HG03135 (cell line): ENCODE measurements around the gene GNAZ.

ENCODE experiments used
- ATAC-seq: cut with Tn5 transposase; IDR thresholded peaks from one replicate; pipeline ENCODE4 v1.9.1; 2021; ENCODE audit warnings: mild to moderate bottlenecking, moderate library complexity; ENCODE audit not compliant: unreplicated experiment

GNAZ gene

GRCh38 chr22:23151827-23152226 is 81.5 kb downstream of the GNAZ start:
- ATAC-seq = no peak

DNA sequence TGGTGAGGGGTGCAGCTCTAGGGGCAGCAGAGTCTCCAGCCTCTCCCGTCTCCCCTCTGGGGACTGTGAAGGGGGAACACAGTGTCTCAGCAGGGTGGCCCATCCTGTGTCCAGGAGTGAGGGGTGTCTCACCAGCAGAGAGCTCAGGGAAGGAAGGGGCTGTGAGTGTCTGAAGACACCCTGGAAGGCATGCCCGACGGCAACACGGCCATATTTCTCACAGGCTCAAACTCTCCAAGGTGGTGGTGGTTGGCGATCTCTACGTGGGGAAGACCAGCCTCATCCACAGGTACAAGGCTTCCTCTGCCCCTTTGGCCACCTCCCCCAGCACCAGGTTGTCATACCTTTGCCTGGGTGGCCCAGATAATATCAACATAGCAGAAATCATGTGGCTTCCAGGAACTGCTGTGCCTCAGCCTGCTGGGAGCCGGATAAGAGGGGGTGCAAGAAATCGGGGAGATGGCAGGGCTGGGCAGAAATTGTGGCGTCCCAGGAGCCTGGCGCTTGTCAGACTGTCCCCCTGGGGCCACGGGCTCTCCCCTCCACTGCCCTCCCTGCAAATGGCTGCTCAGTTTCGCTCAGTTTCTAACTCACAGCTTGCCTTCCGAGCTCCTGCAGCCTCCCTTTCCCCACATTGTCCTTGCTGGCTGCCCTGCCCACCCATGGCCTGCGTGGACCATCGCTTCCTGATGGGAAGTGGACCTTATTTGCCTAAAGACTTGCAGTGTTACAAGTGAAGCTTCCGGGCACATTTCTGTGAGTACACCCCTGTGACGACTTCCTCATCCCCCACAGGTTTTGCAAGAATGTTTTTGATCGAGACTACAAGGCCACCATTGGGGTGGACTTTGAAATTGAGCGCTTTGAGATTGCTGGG is 82.2 kb downstream of the GNAZ start:
- no peak for ATAC-seq

DNA sequence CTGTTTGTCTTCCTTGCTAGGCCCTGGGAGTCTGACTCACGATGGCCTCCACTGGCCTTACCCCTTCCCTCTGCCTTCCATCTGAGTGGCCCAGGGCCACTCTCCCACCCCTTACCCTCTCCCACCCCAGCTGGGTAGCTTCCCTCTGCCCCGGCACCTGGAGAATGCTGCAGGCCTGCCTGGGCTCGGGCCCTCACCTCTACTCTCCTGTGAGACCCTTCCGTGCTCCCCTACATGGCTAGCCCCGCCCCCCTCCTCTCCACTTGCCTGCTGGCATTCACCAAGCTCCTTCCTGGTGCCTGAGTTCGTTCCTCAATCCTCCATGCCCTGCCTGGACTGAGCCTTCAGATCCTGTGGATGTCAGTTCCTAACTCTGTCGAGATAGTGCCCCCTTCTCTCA is 83.7 kb downstream of the GNAZ start:
- no peak for ATAC-seq

- no peak for ATAC-seq
Measured at GRCh38 chr22:23154461-23154860, 84.1 kb downstream of the GNAZ start.

GRCh38 chr22:23155143-23155542 is 84.8 kb downstream of the GNAZ start:
- ATAC-seq = no peak

DNA sequence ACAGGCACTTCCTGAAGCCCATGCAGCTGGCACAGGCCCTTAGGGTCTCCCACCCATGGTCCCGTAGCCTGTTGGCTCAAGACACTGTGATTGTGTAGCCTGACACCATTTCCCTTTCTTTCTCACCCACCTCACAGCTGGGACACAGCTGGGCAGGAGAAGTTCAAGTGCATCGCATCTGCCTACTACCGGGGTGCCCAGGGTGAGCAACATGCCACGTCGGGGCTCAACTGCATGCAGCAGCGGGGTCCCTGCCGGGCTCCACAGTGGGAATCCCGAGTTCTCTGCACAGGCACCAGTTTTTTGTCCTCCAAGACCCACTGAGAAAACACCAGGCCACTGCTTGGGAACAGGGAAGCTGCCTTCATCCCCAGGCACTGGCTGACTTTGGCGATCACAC is 85.5 kb downstream of the GNAZ start:
- no peak for ATAC-seq

DNA sequence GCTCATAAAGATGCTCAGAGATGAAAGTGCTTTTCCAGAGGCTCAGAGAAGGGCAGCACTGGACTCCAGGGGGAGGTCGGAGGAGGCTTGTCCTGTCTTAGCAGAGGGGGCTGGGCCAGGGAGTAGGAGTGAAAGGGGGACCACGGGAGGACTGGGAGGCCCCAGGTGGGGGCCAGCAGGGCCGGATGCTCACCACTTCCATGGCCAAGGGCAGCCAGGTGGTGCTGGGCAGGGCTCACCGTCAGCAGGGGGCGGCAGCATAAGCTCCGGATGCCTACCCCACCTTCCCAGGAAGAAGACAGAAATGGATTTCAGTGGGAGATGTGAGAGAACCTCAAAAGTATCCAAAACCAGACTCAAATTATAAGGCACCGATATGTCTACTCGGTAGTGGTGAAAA is 86.0 kb downstream of the GNAZ start:
- ATAC-seq = no peak

DNA sequence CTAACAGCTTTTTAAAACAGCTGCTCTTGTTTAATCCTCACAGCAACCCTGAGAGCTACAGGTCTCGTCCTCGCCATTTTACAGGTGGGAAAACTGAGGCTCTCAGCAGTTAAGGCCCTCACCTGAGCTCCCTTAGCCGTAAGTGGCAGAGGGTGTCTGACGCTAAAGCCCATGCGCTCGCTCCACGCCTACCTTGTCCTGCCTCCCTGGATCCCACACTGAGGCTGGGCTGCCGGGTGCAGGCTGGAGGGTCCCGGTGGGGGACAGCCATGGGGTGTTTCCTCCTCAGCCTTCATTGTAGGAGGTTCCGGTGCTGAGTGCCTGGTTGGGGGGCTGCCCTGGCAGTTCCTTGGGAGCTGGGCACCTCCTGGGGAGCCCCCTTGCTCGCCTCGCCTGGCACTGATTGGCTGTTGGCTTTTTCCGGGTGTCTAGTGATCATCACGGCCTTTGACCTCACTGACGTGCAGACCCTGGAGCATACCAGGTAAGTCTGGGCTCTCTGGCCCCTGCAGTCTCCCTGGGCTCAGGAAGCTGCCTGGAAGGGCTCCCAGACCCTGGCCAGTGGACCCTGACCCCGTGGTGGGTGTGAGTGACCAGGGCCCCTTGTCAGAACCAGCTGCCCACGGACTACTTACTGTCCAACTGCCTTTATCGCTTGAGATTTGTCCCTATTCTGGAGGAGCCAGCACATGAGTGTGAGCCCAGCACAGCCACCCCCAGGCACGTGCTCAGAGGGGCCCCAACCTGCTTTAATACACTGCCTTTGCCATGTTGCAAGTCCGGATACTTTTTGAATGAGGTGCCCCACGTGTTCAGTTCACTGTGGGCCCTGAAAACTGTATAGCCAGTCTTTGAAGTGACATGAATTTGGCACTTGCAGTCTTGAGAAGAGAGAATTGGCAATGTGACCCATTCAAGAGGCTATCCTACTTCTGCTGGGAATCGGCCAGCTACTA is 87.5 kb downstream of the GNAZ start:
- ATAC-seq = no peak

- ATAC-seq = no peak
Measured at GRCh38 chr22:23158516-23159290, 88.4 kb downstream of the GNAZ start.

GRCh38 chr22:23159291-23159630 is 88.9 kb downstream of the GNAZ start:
- no peak for ATAC-seq

- no peak for ATAC-seq
Measured at GRCh38 chr22:23161029-23161428, 90.7 kb downstream of the GNAZ start.

DNA sequence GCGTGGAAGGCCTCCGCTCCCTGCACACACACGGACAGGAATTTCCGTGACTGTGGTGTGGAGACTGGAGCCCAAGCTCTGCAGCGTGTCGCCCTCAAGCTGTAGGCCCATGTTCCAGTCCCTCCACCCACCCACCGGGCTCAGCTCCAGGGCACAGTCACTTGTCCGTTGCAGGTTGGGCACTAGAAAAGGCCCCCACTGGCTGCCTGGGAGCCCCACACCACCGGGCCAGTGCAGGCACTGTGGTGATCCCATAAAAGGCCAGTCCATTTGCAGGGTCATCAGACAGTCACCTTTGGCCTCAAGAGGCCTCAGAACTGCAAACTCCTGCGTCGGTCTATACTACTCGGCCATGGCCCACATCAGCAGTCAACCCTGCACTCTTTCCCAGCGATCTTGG is 91.3 kb downstream of the GNAZ start:
- no peak for ATAC-seq

- no peak for ATAC-seq
Measured at GRCh38 chr22:23163665-23164064, 93.3 kb downstream of the GNAZ start.

DNA sequence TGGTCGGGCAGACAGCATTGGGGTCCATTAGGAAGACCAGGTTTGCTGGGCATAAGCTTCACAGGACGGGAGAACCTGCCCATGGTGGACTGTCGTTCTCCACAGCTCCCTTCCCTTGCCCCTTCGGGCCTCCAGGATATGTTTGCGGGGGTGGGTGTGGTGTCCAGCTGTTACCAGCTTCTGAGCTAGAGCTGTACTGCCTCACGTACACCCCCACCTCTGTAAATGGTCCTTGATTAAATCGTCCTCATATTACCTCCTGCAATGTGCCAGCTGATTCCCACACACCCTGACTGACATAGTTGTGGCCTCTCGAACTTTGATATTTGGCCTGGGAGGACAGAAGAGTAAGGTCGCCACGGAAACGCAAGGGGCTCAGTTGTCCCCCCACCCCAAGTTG is 93.8 kb downstream of the GNAZ start:
- ATAC-seq = no peak

DNA sequence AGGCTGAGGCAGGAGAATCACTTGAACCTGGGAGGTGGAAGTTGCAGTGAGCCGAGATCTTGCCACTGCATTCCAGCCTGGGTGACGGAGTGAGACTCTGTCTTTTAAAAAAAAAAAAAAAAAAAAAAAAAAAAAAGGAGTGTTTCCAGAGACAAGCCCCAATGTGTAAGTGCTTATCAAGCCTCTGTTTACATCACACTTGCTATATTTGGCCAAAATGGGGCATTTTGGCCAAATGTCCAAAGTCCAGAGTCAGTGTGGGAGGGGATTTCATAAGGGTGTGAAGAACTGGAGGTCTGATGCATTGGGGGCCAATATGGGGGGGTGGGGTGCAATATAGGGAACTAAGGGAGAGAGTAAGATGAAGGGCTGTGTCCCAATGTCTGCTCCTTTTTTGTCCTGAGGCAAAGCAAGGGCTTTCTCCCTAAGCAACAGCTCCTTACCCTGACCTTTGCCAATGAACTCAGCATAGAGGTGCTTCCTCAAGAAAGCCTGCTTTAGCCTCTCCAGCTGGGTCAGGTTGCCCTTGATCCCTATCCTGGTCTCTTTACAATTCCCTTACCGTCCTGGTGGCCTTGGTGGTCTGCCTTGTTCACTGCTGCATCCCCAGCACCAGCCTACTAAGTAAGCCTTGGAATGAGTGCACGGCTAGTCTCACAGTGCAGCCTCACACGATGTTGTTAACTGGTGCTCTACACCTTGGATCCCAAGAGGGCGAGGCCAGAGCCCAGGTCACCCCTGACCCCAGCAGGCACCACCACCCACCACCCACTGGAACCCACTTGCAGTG is 95.9 kb downstream of the GNAZ start:
- ATAC-seq = no peak

DNA sequence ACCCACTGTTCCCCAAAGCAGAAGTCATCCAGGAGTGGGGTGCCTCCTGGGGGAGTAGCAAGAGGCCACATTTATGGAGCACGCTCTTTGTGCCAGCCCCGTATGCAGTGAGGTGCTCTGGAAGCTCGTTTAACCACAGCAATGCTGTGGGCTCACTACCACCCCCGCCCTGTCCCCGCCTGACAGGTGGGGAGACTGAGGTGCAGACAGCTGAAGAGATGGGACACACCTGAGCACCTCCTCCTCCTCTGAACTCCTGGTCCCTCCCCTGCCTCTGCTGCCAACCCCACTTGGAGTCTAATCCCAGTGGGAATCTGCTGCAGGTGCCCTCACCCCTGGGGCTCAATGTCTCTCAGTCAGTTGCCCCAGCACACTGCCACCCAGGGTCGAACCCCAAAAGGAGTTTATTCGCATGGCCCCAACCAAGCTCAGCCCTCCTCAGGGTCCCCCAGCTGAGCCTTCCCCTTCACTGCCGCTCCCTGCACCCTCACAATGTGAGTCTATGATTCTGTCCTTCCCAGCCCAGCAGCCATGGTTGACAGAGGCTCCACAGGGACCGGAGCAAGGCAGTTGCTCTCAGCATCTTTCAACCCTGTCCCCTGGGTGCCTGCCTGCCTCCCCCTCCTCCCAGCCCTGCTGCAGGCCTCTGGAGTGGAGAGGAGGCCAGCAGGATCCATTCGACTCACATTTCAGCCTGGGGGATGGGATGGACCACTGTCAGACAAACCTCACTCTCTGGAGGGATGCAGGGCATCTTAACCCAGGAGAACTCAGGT is 96.7 kb downstream of the GNAZ start:
- no peak for ATAC-seq

GRCh38 chr22:23168391-23169042 is 98.2 kb downstream of the GNAZ start:
- no peak for ATAC-seq

DNA sequence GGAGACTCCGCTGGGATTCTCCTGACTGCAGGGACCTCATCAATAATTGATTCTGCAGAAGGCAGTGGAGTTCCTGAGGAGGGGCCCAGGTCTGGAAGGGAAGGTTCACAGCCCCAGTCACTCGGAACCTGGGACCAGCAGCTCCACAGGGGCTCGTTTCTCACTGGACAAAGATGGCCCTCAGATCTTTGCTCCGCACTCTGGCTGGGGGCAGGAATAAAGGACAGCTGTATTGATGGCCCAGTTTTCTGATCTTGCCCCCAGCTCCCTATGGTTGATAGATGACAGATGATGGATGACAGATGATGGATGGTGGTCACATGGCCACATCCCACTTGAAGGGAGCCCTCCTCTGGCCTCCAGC is 98.7 kb downstream of the GNAZ start:
- no peak for ATAC-seq
